Middle frontal gyrus (tissue), 1 donor: ENCODE data around the gene ERMN.
"Not testable (repeated sequence)": the region's sequence is repeated elsewhere in the genome, so short reads cannot be mapped to it uniquely, and the experiment has no call there.

Experiments
- DNase-seq: peaks from one replicate; pipeline ENCODE4 v3.0.0-alpha.2; 2015; ENCODE audit warnings: low spot score; ENCODE audit errors: extremely low spot score

The ERMN gene

GRCh38 chr2:157325786-157326185 is at the start of gene ERMN:
TSS of gene ERMN (minus strand) at chr2:157325824. CDS start at chr2:157325642, 182 bp downstream.
- DNase-seq, result peak; percentile 70

GRCh38 chr2:157375384-157375783 is 49.8 kb upstream of the ERMN start:
- DNase-seq, result no peak

- DNase-seq, result not testable (repeated sequence)
Observed at GRCh38 chr2:157368508-157368907, 42.9 kb upstream of the ERMN start.

- no peak for DNase-seq
Observed at GRCh38 chr2:157367704-157368103, 42.1 kb upstream of the ERMN start.

GRCh38 chr2:157364257-157364974 is 38.8 kb upstream of the ERMN start:
- no peak for DNase-seq

- no peak for DNase-seq
Observed at GRCh38 chr2:157363612-157364101, 38.0 kb upstream of the ERMN start.

- DNase-seq, result no peak
Observed at GRCh38 chr2:157362627-157363026, 37.0 kb upstream of the ERMN start.

- DNase-seq, result no peak
Observed at GRCh38 chr2:157361526-157361925, 35.9 kb upstream of the ERMN start.

- no peak for DNase-seq
Observed at GRCh38 chr2:157359628-157360027, 34.0 kb upstream of the ERMN start.

- DNase-seq, result no peak
Observed at GRCh38 chr2:157355618-157356017, 30.0 kb upstream of the ERMN start.

GRCh38 chr2:157349949-157350515 is 24.4 kb upstream of the ERMN start:
- no peak for DNase-seq

GRCh38 chr2:157348291-157348921 is 22.8 kb upstream of the ERMN start:
- DNase-seq, result no peak

GRCh38 chr2:157345647-157346389 is 20.2 kb upstream of the ERMN start:
- DNase-seq, result no peak

GRCh38 chr2:157341381-157341780 is 15.8 kb upstream of the ERMN start:
- not testable (repeated sequence) for DNase-seq

- DNase-seq, result no peak
Observed at GRCh38 chr2:157339965-157340655, 14.5 kb upstream of the ERMN start.

GRCh38 chr2:157337978-157338377 is 12.4 kb upstream of the ERMN start:
- DNase-seq, result no peak

GRCh38 chr2:157336137-157337010 is 10.8 kb upstream of the ERMN start:
- no peak for DNase-seq

GRCh38 chr2:157334797-157335196 is 9.2 kb upstream of the ERMN start:
- DNase-seq, result no peak

GRCh38 chr2:157334335-157334734 is 8.7 kb upstream of the ERMN start:
- no peak for DNase-seq
